Loucy (cell line): ENCODE measurements around the gene PARD3B.

Experiments used
- CTCF ChIP-seq: fragments of 200-600 bp; sonication (generic); conservative IDR thresholded peaks from 2 replicates; pipeline ENCODE4 v1.5.1; 2014; ENCODE audit warnings: mild to moderate bottlenecking, antibody characterized with exemption, low read length
- EZH2phosphoT487 ChIP-seq: fragments of 200-600 bp; IDR thresholded peaks from 2 replicates; pipeline ENCODE4 v1.6.1; 2018; ENCODE audit warnings: antibody characterized with exemption, mild to moderate bottlenecking, moderate library complexity, borderline replicate concordance

GRCh38 chr2:205270689-205271088, 725.4 kb downstream of the PARD3B start:
- TF ChIP-seq CTCF = no peak
- TF ChIP-seq EZH2phosphoT487 = no peak
